ENCODE data around the gene SNCB.
A peak's percentile ranks its signal among the peaks of the same experiment; 100 is the strongest.

Gene SNCB

GRCh38 chr5:176629853-176630680, at the start of gene SNCB, which contains the start of gene EIF4E1B:
SNCB (minus strand) TSS chr5:176630534; CDS start chr5:176629654, 880 bp downstream.
EIF4E1B (plus strand) TSS chr5:176630675; CDS start chr5:176642788, 12,113 bp downstream.
- TF ChIP-seq CTCF (conservative IDR thresholded peaks at IDR 0.05; ENCODE audit: low read depth, low read length) = no peak
- peak within 1 kb of the TSS; percentile 52 for H3K4me3 ChIP-seq (ENCODE audit: low read depth, low read length)
- peak; percentile 52 for DNase-seq (ENCODE audit: low read depth)

GRCh38 chr5:176679365-176680225, 49.3 kb upstream of the SNCB start:
- H3K4me3 ChIP-seq (ENCODE audit: low read depth, low read length) = peak overlapping the region; percentile 3
- peak; percentile 3 for TF ChIP-seq CTCF (conservative IDR thresholded peaks at IDR 0.05; ENCODE audit: low read depth, low read length)
- DNase-seq (ENCODE audit: low read depth) = peak; percentile 10

GRCh38 chr5:176678584-176678983, 48.2 kb upstream of the SNCB start:
- no peak overlapping the region for H3K4me3 ChIP-seq (ENCODE audit: low read depth, low read length)
- TF ChIP-seq CTCF (conservative IDR thresholded peaks at IDR 0.05; ENCODE audit: low read depth, low read length) = no peak
- no peak for DNase-seq (ENCODE audit: low read depth)

- no peak for TF ChIP-seq CTCF (conservative IDR thresholded peaks at IDR 0.05; ENCODE audit: low read depth, low read length)
- DNase-seq (ENCODE audit: low read depth) = no peak
- H3K4me3 ChIP-seq (ENCODE audit: low read depth, low read length) = no peak overlapping the region
Observed at GRCh38 chr5:176677209-176677939, 47.0 kb upstream of the SNCB start.

- peak; percentile 16 for DNase-seq (ENCODE audit: low read depth)
- TF ChIP-seq CTCF (conservative IDR thresholded peaks at IDR 0.05; ENCODE audit: low read depth, low read length) = no peak
- H3K4me3 ChIP-seq (ENCODE audit: low read depth, low read length) = no peak overlapping the region
Observed at GRCh38 chr5:176676361-176676824, 46.1 kb upstream of the SNCB start.

GRCh38 chr5:176675676-176676360, 45.5 kb upstream of the SNCB start:
- peak; percentile 54 for DNase-seq (ENCODE audit: low read depth)
- no peak overlapping the region for H3K4me3 ChIP-seq (ENCODE audit: low read depth, low read length)
- peak; percentile 75 for TF ChIP-seq CTCF (conservative IDR thresholded peaks at IDR 0.05; ENCODE audit: low read depth, low read length)

Measured in choroid plexus epithelial cell (primary cell).